ENCODE data around the gene TMPRSS5.

TMPRSS5 gene

DNA sequence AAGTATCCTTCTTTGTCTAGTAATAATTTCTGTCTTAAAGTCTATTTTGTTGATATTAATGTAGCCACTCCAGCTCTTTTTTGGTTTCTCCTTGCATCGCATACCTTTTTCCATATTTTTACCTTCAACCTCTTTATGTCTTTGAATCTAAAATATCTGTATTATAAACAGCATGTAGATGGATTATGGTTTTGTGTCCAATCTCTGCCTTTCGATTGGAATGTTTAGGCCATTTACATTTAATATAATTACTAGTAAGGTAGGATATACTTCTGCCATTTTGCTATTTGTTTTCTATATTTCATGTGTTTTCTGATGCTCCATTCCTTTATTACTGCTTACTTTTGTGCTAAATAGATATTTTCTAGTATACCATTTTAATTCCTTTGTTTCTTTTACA, 39.5 kb downstream of the TMPRSS5 start:
- H3K4me2 ChIP-seq (ENCODE audit: low read length): no peak overlapping the region
- no peak overlapping the region for H3K27ac ChIP-seq (ENCODE audit: low read depth, low read length)
- H4K20me1 ChIP-seq (ENCODE audit: control insufficient read depth, insufficient read depth, low read depth, low read length): no peaks in the 10 kb centered on the region

DNA sequence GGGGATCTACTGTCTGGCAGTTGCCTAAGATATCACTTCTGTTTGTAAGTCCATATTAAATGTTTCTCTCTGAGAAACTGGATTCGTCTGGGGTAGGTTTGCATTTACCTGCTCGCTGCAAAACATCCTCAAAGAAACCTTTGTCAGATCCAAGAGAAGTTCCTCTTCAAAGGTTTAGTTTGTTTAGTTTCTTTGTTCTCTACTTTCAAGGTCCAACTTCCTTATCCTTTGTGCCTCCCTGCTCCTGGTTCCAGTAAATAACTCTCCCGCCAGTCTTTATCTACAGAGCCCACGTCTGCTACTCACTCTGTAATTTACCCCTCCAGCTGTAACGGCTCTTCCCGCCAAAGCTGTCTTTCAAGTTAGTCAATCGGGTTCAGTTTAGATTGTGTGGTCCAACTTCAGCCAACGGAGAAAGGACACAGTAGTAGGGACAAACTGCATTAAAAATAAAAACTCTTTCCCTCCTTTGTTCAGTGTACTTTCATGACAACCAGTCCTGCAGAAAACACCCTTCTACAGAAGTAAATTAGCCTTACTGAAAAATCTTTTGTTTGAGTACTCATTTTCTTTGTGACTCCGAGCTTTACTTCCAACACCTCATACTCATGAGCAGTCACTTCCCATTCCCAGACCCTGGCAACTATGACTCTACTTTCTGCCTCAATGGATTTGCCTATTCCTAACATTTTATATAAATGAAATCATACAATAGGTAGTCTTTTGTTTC, 41.0 kb downstream of the TMPRSS5 start:
- no peak overlapping the region for H3K4me2 ChIP-seq (ENCODE audit: low read length)
- H3F3A ChIP-seq (ENCODE audit: control insufficient read depth, insufficient read depth): no peaks in the 10 kb centered on the region
- no peak for TF ChIP-seq EZH2phosphoT487 (IDR thresholded peaks at IDR 0.05; ENCODE audit: borderline replicate concordance, low read length)
- TF ChIP-seq, protein P1, sequence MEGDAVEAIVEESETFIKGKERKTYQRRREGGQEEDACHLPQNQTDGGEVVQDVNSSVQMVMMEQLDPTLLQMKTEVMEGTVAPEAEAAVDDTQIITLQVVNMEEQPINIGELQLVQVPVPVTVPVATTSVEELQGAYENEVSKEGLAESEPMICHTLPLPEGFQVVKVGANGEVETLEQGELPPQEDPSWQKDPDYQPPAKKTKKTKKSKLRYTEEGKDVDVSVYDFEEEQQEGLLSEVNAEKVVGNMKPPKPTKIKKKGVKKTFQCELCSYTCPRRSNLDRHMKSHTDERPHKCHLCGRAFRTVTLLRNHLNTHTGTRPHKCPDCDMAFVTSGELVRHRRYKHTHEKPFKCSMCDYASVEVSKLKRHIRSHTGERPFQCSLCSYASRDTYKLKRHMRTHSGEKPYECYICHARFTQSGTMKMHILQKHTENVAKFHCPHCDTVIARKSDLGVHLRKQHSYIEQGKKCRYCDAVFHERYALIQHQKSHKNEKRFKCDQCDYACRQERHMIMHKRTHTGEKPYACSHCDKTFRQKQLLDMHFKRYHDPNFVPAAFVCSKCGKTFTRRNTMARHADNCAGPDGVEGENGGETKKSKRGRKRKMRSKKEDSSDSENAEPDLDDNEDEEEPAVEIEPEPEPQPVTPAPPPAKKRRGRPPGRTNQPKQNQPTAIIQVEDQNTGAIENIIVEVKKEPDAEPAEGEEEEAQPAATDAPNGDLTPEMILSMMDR (IDR thresholded peaks at IDR 0.05; ENCODE audit: low read depth, low read length, poor library complexity, severe bottlenecking): no peak
- H3K9me3 ChIP-seq (ENCODE audit: control insufficient read depth, insufficient read depth, low read length): no peaks in the 10 kb centered on the region
- H3K4me1 ChIP-seq (ENCODE audit: control insufficient read depth, low read length): no peaks in the 10 kb centered on the region
- no peaks in the 10 kb centered on the region for H3K9me2 ChIP-seq (replicated peaks; ENCODE audit: control insufficient read depth, low read length)
- H3K27me3 ChIP-seq (ENCODE audit: control insufficient read depth, low read length): no peaks in the 10 kb centered on the region
- no peaks in the 10 kb centered on the region for H4K20me1 ChIP-seq (ENCODE audit: control insufficient read depth, insufficient read depth, low read depth, low read length)
- no peak overlapping the region for H3K4me3 ChIP-seq (ENCODE audit: low read length)
- H3K27ac ChIP-seq (ENCODE audit: low read depth, low read length): no peak overlapping the region
- no peaks in the 10 kb centered on the region for H3K36me3 ChIP-seq (ENCODE audit: control insufficient read depth, low read length)
- H3K79me2 ChIP-seq (ENCODE audit: control insufficient read depth, low read length): no peaks in the 10 kb centered on the region

More for the DNA sequence above, 39.5 kb downstream of the TMPRSS5 start:
- Histone ChIP-seq H3K36me3 (ENCODE audit: control insufficient read depth, low read length) (no peaks in the 10 kb centered on the region), H3K4me3 (ENCODE audit: low read length) (no peak overlapping the region), H3K9me3 (ENCODE audit: control insufficient read depth, insufficient read depth, low read length) (no peaks in the 10 kb centered on the region), H3K9me2 (replicated peaks; ENCODE audit: control insufficient read depth, low read length) (no peaks in the 10 kb centered on the region), H3F3A (ENCODE audit: control insufficient read depth, insufficient read depth) (no peaks in the 10 kb centered on the region), H3K79me2 (ENCODE audit: control insufficient read depth, low read length) (no peaks in the 10 kb centered on the region), H3K27me3 (ENCODE audit: control insufficient read depth, low read length) (no peaks in the 10 kb centered on the region), H3K4me1 (ENCODE audit: control insufficient read depth, low read length) (no peaks in the 10 kb centered on the region)
- TF ChIP-seq, protein P1 (IDR thresholded peaks at IDR 0.05; ENCODE audit: low read depth, low read length, poor library complexity, severe bottlenecking): no peak
- no peak for TF ChIP-seq EZH2phosphoT487 (IDR thresholded peaks at IDR 0.05; ENCODE audit: borderline replicate concordance, low read length)

DNA sequence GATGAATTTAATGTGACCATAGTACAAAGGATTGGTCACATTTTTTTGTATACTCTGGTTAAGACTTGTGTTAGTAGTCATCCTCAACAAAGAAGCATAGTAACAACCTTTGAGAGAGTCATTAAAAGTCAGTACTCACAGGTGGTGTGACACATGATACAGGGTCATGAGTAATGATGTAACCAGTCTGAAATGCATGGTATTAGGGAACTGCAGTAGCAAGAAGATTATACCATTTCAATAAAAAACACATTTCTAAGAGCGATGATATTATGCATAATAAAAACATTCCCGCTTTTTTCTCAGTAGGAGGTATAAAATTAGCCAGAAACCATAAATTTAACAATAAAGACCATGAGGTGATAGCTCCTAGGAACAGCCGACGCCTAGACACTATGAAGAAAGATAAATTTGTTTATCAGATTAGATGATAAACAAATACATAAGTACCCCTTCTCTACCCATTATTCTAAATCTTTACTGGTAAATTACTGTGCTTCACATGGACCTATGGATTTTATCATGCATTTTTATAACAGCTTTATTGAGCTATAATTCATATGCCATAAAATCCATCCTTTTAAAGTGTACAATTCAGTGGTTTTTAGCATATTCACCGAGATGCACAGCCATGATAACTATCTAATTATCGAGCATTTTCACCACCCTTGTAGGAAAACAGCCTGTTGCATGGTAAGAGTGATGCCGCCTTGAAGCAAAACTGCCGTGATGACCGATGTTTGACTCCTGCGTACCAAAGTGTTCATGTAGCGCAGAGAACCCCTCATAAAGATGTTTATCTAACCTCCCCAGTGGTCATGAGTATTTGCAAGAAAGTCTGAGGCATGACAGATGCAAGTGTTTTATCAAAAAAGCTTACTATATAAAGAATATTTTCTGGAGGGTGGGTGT, 41.8 kb downstream of the TMPRSS5 start:
- Histone ChIP-seq H3K9me2 (replicated peaks; ENCODE audit: control insufficient read depth, low read length) (no peaks in the 10 kb centered on the region), H3K36me3 (ENCODE audit: control insufficient read depth, low read length) (no peaks in the 10 kb centered on the region), H3K9me3 (ENCODE audit: control insufficient read depth, insufficient read depth, low read length) (no peaks in the 10 kb centered on the region), H3K4me3 (ENCODE audit: low read length) (no peak overlapping the region), H3K4me1 (ENCODE audit: control insufficient read depth, low read length) (no peaks in the 10 kb centered on the region), H3K4me2 (ENCODE audit: low read length) (no peak overlapping the region), H3K27ac (ENCODE audit: low read depth, low read length) (no peak overlapping the region), H3K79me2 (ENCODE audit: control insufficient read depth, low read length) (no peaks in the 10 kb centered on the region), H3F3A (ENCODE audit: control insufficient read depth, insufficient read depth) (no peaks in the 10 kb centered on the region), H3K27me3 (ENCODE audit: control insufficient read depth, low read length) (no peaks in the 10 kb centered on the region), H4K20me1 (ENCODE audit: control insufficient read depth, insufficient read depth, low read depth, low read length) (no peaks in the 10 kb centered on the region)
- TF ChIP-seq, protein P1 (IDR thresholded peaks at IDR 0.05; ENCODE audit: low read depth, low read length, poor library complexity, severe bottlenecking): no peak
- TF ChIP-seq EZH2phosphoT487 (IDR thresholded peaks at IDR 0.05; ENCODE audit: borderline replicate concordance, low read length): no peak
